Stomach smooth muscle (tissue), 2 donors: ENCODE results near the gene SOCS7.

ENCODE experiments used
- H3K27ac ChIP-seq: one replicate; pipeline ENCODE4 v1.7.0; 2013; ENCODE audit warnings: mild to moderate bottlenecking, low read length, inconsistent platforms
- H3K27me3 ChIP-seq, 2 donors: one replicate each; pipeline ENCODE4 v1.7.0; 2013; ENCODE audit warnings: low read length in 2 of 2; ENCODE audit not compliant: insufficient read depth in 2 of 2, control insufficient read depth in 1 of 2
- H3K36me3 ChIP-seq, 2 donors: one replicate each; pipeline ENCODE4 v1.7.0; 2013; ENCODE audit warnings: low read length in 2 of 2; ENCODE audit not compliant: control insufficient read depth in 2 of 2, insufficient read depth in 2 of 2
- H3K4me1 ChIP-seq: one replicate; pipeline ENCODE4 v1.7.0; 2013; ENCODE audit warnings: low read length; ENCODE audit not compliant: control insufficient read depth, insufficient read depth
- H3K4me3 ChIP-seq, 2 donors: one replicate each; pipeline ENCODE4 v1.7.0; 2013; ENCODE audit warnings: low read length in 2 of 2
- H3K9ac ChIP-seq, 2 donors: one replicate each; pipeline ENCODE4 v1.7.0; 2013; ENCODE audit warnings: low read length in 2 of 2, mild to moderate bottlenecking in 1 of 2
- H3K9me3 ChIP-seq, 2 donors: one replicate each; pipeline ENCODE4 v1.7.0; 2013; ENCODE audit warnings: low read length in 2 of 2; ENCODE audit not compliant: control insufficient read depth in 2 of 2
- donor health status: healthy.
- donor health status: Pancreatic carcinoma.

The SOCS7 gene

GRCh38 chr17:38351412-38352222, at the start of gene SOCS7:
SOCS7 (plus strand) TSS chr17:38351844; CDS start chr17:38352053, 209 bp downstream.
- Histone ChIP-seq H3K27me3 (no peaks in the 10 kb centered on the region), H3K4me1 (peaks cover 16% of the 10 kb centered on the region), H3K4me3 (peak within 1 kb of the TSS; percentile 78 to 85)

GRCh38 chr17:38315497-38315896, 36.1 kb upstream of the SOCS7 start:
- Histone ChIP-seq H3K9me3 (no peaks in the 10 kb centered on the region), H3K27ac (no peak overlapping the region), H3K4me3 (no peak overlapping the region), H3K36me3 (peaks cover 8 to 9% of the 10 kb centered on the region in 2 donors), H3K9ac (no peak overlapping the region), H3K4me1 (no peaks in the 10 kb centered on the region), H3K27me3 (no peaks in the 10 kb centered on the region)

More at GRCh38 chr17:38351412-38352222, at the start of gene SOCS7:
- H3K27ac ChIP-seq = peak within 1 kb of the TSS; percentile 91
- H3K9me3 ChIP-seq = no peaks in the 10 kb centered on the region
- no peaks in the 10 kb centered on the region for H3K36me3 ChIP-seq
- peak within 1 kb of the TSS; percentile 60 to 87 for H3K9ac ChIP-seq

- Histone ChIP-seq H3K36me3 (peaks cover 14 to 16% of the 10 kb centered on the region in 2 donors), H3K27me3 (no peaks in the 10 kb centered on the region), H3K4me3 (no peak overlapping the region), H3K27ac (no peak overlapping the region), H3K9ac (no peak overlapping the region), H3K9me3 (no peaks in the 10 kb centered on the region), H3K4me1 (no peaks in the 10 kb centered on the region)
Observed at GRCh38 chr17:38317081-38317480, 34.6 kb upstream of the SOCS7 start.

GRCh38 chr17:38320482-38320881, 31.2 kb upstream of the SOCS7 start:
- no peak overlapping the region for H3K27ac ChIP-seq
- no peaks in the 10 kb centered on the region for H3K27me3 ChIP-seq
- H3K9ac ChIP-seq = no peak overlapping the region
- H3K4me3 ChIP-seq = no peak overlapping the region
- no peaks in the 10 kb centered on the region for H3K4me1 ChIP-seq
- no peaks in the 10 kb centered on the region for H3K9me3 ChIP-seq
- peaks cover 21% of the 10 kb centered on the region in 2 donors for H3K36me3 ChIP-seq

- H3K9me3 ChIP-seq = no peaks in the 10 kb centered on the region
- no peak overlapping the region for H3K27ac ChIP-seq
- H3K4me1 ChIP-seq = no peaks in the 10 kb centered on the region
- no peak overlapping the region for H3K4me3 ChIP-seq
- H3K9ac ChIP-seq = no peak overlapping the region
- no peaks in the 10 kb centered on the region for H3K27me3 ChIP-seq
- H3K36me3 ChIP-seq = peaks cover 21% of the 10 kb centered on the region in 2 donors
Observed at GRCh38 chr17:38322156-38322779, 29.4 kb upstream of the SOCS7 start.

- no peaks in the 10 kb centered on the region for H3K27me3 ChIP-seq
- H3K36me3 ChIP-seq = peaks cover 21% of the 10 kb centered on the region in 2 donors
- no peaks in the 10 kb centered on the region for H3K4me1 ChIP-seq
- H3K4me3 ChIP-seq = no peak overlapping the region
- H3K9ac ChIP-seq = no peak overlapping the region
- H3K9me3 ChIP-seq = no peaks in the 10 kb centered on the region
- H3K27ac ChIP-seq = no peak overlapping the region
Observed at GRCh38 chr17:38322897-38323296, 28.7 kb upstream of the SOCS7 start.

GRCh38 chr17:38324141-38324697, 27.4 kb upstream of the SOCS7 start:
- Histone ChIP-seq H3K36me3 (peaks cover 20% of the 10 kb centered on the region in 2 donors), H3K27me3 (peaks cover 0 to 2% of the 10 kb centered on the region in 2 donors), H3K9me3 (no peaks in the 10 kb centered on the region), H3K4me1 (no peaks in the 10 kb centered on the region), H3K9ac (no peak overlapping the region), H3K4me3 (no peak overlapping the region), H3K27ac (no peak overlapping the region)

- peaks cover 17% of the 10 kb centered on the region in 2 donors for H3K36me3 ChIP-seq
- H3K9me3 ChIP-seq = no peaks in the 10 kb centered on the region
- no peak overlapping the region for H3K4me3 ChIP-seq
- no peak overlapping the region for H3K9ac ChIP-seq
- H3K27ac ChIP-seq = no peak overlapping the region
- peaks cover 0 to 4% of the 10 kb centered on the region in 2 donors for H3K27me3 ChIP-seq
- H3K4me1 ChIP-seq = no peaks in the 10 kb centered on the region
Observed at GRCh38 chr17:38324772-38325171, 26.9 kb upstream of the SOCS7 start.

GRCh38 chr17:38325221-38325851, 26.3 kb upstream of the SOCS7 start:
- no peak overlapping the region for H3K4me3 ChIP-seq
- no peak overlapping the region for H3K9ac ChIP-seq
- no peaks in the 10 kb centered on the region for H3K9me3 ChIP-seq
- peaks cover 2 to 4% of the 10 kb centered on the region in 2 donors for H3K27me3 ChIP-seq
- H3K36me3 ChIP-seq = peaks cover 13 to 14% of the 10 kb centered on the region in 2 donors
- H3K27ac ChIP-seq = no peak overlapping the region
- H3K4me1 ChIP-seq = no peaks in the 10 kb centered on the region

GRCh38 chr17:38326996-38327792, 24.4 kb upstream of the SOCS7 start:
- Histone ChIP-seq H3K27me3 (peaks cover 6% of the 10 kb centered on the region in 2 donors), H3K9ac (no peak overlapping the region), H3K4me1 (no peaks in the 10 kb centered on the region), H3K4me3 (no peak overlapping the region), H3K27ac (no peak overlapping the region), H3K36me3 (peaks cover 5 to 6% of the 10 kb centered on the region in 2 donors), H3K9me3 (no peaks in the 10 kb centered on the region)
